Tibial nerve (tissue), 4 donors: Measurements from ENCODE around the gene CCDC59.

Experiments used
- EP300 ChIP-seq, 2 donors: sonication (generic); formaldehyde crosslinking; IDR thresholded peaks; one replicate each; pipeline ENCODE4 v1.6.1; 2017; ENCODE audit warnings: antibody characterized with exemption in 2 of 2, mild to moderate bottlenecking in 1 of 2
- POLR2A ChIP-seq, 2 donors: fragments of 450-650 bp; IDR thresholded peaks; one replicate each; pipeline ENCODE4 v1.6.1; 2017; ENCODE audit warnings: antibody characterized with exemption in 2 of 2, mild to moderate bottlenecking in 2 of 2, moderate library complexity in 2 of 2
- TF ChIP-seq, protein P1 (sequence below), 5 experiments: fragments of 200-600 bp in 3 of 5; fragments of 450-650 bp in 2 of 5; sonication (generic) in 3 of 5; IDR thresholded peaks; one replicate each; pipeline ENCODE4 v1.5.1; 2016 to 2019; ENCODE audit warnings: antibody characterized with exemption in 5 of 5, mild to moderate bottlenecking in 3 of 5, moderate library complexity in 2 of 5

- TF ChIP-seq, protein P1, sequence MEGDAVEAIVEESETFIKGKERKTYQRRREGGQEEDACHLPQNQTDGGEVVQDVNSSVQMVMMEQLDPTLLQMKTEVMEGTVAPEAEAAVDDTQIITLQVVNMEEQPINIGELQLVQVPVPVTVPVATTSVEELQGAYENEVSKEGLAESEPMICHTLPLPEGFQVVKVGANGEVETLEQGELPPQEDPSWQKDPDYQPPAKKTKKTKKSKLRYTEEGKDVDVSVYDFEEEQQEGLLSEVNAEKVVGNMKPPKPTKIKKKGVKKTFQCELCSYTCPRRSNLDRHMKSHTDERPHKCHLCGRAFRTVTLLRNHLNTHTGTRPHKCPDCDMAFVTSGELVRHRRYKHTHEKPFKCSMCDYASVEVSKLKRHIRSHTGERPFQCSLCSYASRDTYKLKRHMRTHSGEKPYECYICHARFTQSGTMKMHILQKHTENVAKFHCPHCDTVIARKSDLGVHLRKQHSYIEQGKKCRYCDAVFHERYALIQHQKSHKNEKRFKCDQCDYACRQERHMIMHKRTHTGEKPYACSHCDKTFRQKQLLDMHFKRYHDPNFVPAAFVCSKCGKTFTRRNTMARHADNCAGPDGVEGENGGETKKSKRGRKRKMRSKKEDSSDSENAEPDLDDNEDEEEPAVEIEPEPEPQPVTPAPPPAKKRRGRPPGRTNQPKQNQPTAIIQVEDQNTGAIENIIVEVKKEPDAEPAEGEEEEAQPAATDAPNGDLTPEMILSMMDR (IDR thresholded peaks at IDR 0.05) = no peak
- TF ChIP-seq POLR2A (IDR thresholded peaks at IDR 0.05) = no peak
- TF ChIP-seq EP300 (IDR thresholded peaks at IDR 0.05) = no peak
Measured at GRCh38 chr12:82361461-82361915, 3.3 kb upstream of the CCDC59 start.
